Peyer's patch (tissue), 4 donors: ENCODE measurements around the gene DOCK1. TPM values are rescaled to one million over a fixed set of nuclear protein-coding genes. Genes with fewer than 3 reads are reported as not detected.

Experiments used
- DNase-seq, 3 donors: peaks; one replicate each; pipeline ENCODE4 v3.0.0-alpha.2; 2017 to 2019
- H3K27ac ChIP-seq, 4 donors: fragments of 200-600 bp; sonication (generic); one replicate each; pipeline ENCODE4 v1.5.1; 2016 to 2019
- H3K27me3 ChIP-seq, 2 donors: fragments of 200-600 bp; sonication (generic); one replicate each; pipeline ENCODE4 v1.5.1; 2019
- H3K36me3 ChIP-seq, 3 donors: fragments of 200-600 bp; sonication (generic); one replicate each; pipeline ENCODE4 v1.5.1; 2016 to 2019
- H3K4me1 ChIP-seq, 4 donors: fragments of 200-600 bp; sonication (generic); one replicate each; pipeline ENCODE4 v1.5.1; 2016 to 2019
- H3K4me3 ChIP-seq, 4 donors: fragments of 200-600 bp; sonication (generic); 1 replicate in 3 of 4; 2 replicates in 1 of 4; pipeline ENCODE4 v1.5.1; 2016 to 2019; ENCODE audit warnings: mild to moderate bottlenecking in 1 of 4
- H3K9me3 ChIP-seq, 4 donors: fragments of 200-600 bp; sonication (generic); one replicate each; pipeline ENCODE4 v1.5.1; 2016 to 2019; ENCODE audit warnings: mild to moderate bottlenecking in 1 of 4
- CTCF ChIP-seq, 6 experiments: fragments of 450-650 bp in 4 of 6; fragments of 200-600 bp in 2 of 6; sonication (generic) in 1 of 6; IDR thresholded peaks; one replicate each; pipeline ENCODE4 v1.5.1; 2017 to 2019; ENCODE audit warnings: antibody characterized with exemption in 6 of 6, mild to moderate bottlenecking in 3 of 6, moderate library complexity in 1 of 6
- POLR2A ChIP-seq, 2 donors: fragments of 450-650 bp; IDR thresholded peaks; one replicate each; pipeline ENCODE4 v1.5.1; 2017; ENCODE audit warnings: antibody characterized with exemption in 2 of 2, mild to moderate bottlenecking in 2 of 2, moderate library complexity in 2 of 2
- total RNA-seq, 4 donors: library from RNA; depleted of rRNA; stranded (reverse); fragments of >200 nt; gene quantifications; one replicate each; pipeline ENCODE4 v1.1.0, GENCODE V29; 2016

DOCK1 gene
- total RNA-seq, 4 donors from 2014 or later = 42.0 to 117 (median 92.2) TPM

- no peak for DNase-seq
- TF ChIP-seq POLR2A (IDR thresholded peaks at IDR 0.05) (no peak), CTCF (IDR thresholded peaks at IDR 0.05) (no peak)
- H3K27me3 ChIP-seq = no peaks in the 10 kb centered on the region
- H3K4me1 ChIP-seq = peaks cover 0 to 13% (median 0%) of the 10 kb centered on the region in 4 donors
- no peaks in the 10 kb centered on the region for H3K9me3 ChIP-seq
- H3K36me3 ChIP-seq = no peaks in the 10 kb centered on the region
- H3K4me3 ChIP-seq = no peak overlapping the region
- H3K27ac ChIP-seq = no peak overlapping the region
Measured at GRCh38 chr10:126917975-126918908, 13.0 kb downstream of the DOCK1 start.

- peaks cover 0 to 15% (median 0%) of the 10 kb centered on the region in 4 donors for H3K4me1 ChIP-seq
- no peaks in the 10 kb centered on the region for H3K27me3 ChIP-seq
- H3K36me3 ChIP-seq = no peaks in the 10 kb centered on the region
- H3K9me3 ChIP-seq = no peaks in the 10 kb centered on the region
- no peak overlapping the region for H3K4me3 ChIP-seq
- no peak for TF ChIP-seq POLR2A (IDR thresholded peaks at IDR 0.05)
- TF ChIP-seq CTCF (IDR thresholded peaks at IDR 0.05) = no peak
- no peak for DNase-seq
- peak overlapping the region in 1 of 4 donors; percentile 4 for H3K27ac ChIP-seq
Measured at GRCh38 chr10:126919426-126919825, 14.2 kb downstream of the DOCK1 start.

DNA sequence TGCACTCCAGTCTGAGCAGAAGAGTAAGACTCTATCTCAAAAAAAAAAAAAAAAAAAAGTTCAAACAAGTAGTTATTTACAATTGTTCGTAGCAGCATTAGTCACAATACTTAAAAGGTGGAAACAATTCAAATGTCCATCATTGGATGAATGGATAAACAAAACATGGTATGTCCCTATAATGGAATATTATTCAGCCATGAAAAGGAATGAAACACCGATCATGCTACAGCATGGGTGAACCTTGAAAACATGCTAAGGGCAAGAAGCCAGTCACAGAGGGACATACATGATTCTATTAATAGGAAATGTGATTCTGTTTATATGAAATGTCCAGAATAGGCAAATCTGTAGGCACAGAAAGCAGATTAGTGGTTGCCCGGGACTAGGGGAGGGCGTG, 15.9 kb downstream of the DOCK1 start:
- H3K4me3 ChIP-seq = no peak overlapping the region

DNA sequence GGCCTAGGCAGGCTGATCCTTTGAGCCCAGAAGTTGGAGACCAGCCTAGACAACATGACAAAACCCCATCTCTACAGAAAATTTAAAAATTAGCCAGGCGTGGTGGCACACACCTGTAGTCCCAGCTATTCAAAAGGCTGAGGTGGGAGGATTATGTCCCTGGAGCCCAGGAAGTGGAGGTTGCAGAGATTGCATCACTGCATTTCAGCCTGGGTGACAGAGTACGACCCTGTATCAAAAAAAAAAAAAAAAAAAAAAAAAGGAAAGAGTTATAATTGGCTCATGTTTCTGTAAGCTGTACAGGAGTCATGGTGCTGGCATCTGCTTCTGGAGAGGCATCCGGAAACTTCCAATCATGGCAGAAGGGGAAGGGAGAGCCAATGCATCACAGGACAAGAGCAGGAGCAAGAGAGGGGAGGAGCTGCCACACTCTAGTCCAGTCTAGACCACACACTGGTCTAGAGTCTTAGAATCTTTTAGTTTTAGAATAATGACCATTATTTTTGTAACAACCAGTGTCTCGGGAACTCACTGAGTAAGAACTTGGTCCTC, 16.8 kb downstream of the DOCK1 start:
- no peak for DNase-seq
- Histone ChIP-seq H3K9me3 (no peaks in the 10 kb centered on the region), H3K4me3 (no peak overlapping the region), H3K27ac (no peak overlapping the region), H3K27me3 (no peaks in the 10 kb centered on the region), H3K36me3 (no peaks in the 10 kb centered on the region), H3K4me1 (peaks cover 0 to 27% (median 0%) of the 10 kb centered on the region in 4 donors)
- no peak for TF ChIP-seq POLR2A (IDR thresholded peaks at IDR 0.05)
- TF ChIP-seq CTCF (IDR thresholded peaks at IDR 0.05) = no peak

More for the DNA sequence above, 15.9 kb downstream of the DOCK1 start:
- no peaks in the 10 kb centered on the region for H3K27me3 ChIP-seq
- DNase-seq = no peak
- TF ChIP-seq CTCF (IDR thresholded peaks at IDR 0.05) (no peak), POLR2A (IDR thresholded peaks at IDR 0.05) (no peak)
- peaks cover 0 to 27% (median 0%) of the 10 kb centered on the region in 4 donors for H3K4me1 ChIP-seq
- H3K27ac ChIP-seq = no peak overlapping the region
- no peaks in the 10 kb centered on the region for H3K9me3 ChIP-seq
- no peaks in the 10 kb centered on the region for H3K36me3 ChIP-seq

- Histone ChIP-seq H3K27ac (no peak overlapping the region), H3K27me3 (no peaks in the 10 kb centered on the region), H3K36me3 (peaks cover 0 to 6% (median 0%) of the 10 kb centered on the region in 3 donors), H3K4me1 (peaks cover 0 to 21% (median 0%) of the 10 kb centered on the region in 4 donors), H3K9me3 (no peaks in the 10 kb centered on the region), H3K4me3 (no peak overlapping the region)
- no peak for DNase-seq
- TF ChIP-seq POLR2A (IDR thresholded peaks at IDR 0.05) = no peak
- TF ChIP-seq CTCF (IDR thresholded peaks at IDR 0.05) = no peak
Measured at GRCh38 chr10:126924180-126924914, 19.1 kb downstream of the DOCK1 start.
